Measurements from ENCODE around the gene RNF152.

The RNF152 gene

GRCh38 chr18:61825386-61825785, 67.4 kb downstream of the RNF152 start:
- H3K4me3 ChIP-seq (ENCODE audit: low read depth, low read length), result no peak overlapping the region
- no peak for DNase-seq (ENCODE audit: low read depth)
- TF ChIP-seq CTCF (IDR thresholded peaks at IDR 0.05; ENCODE audit: control insufficient read depth, extremely low read depth, insufficient read depth), result no peak

GRCh38 chr18:61824733-61825363, 68.0 kb downstream of the RNF152 start:
- TF ChIP-seq CTCF (IDR thresholded peaks at IDR 0.05; ENCODE audit: control insufficient read depth, extremely low read depth, insufficient read depth), result no peak
- no peak for DNase-seq (ENCODE audit: low read depth)
- no peak overlapping the region for H3K4me3 ChIP-seq (ENCODE audit: low read depth, low read length)

GRCh38 chr18:61823595-61823994, 69.2 kb downstream of the RNF152 start:
- no peak overlapping the region for H3K4me3 ChIP-seq (ENCODE audit: low read depth, low read length)
- no peak for TF ChIP-seq CTCF (IDR thresholded peaks at IDR 0.05; ENCODE audit: control insufficient read depth, extremely low read depth, insufficient read depth)
- no peak for DNase-seq (ENCODE audit: low read depth)

GRCh38 chr18:61822879-61823278, 69.9 kb downstream of the RNF152 start:
- TF ChIP-seq CTCF (IDR thresholded peaks at IDR 0.05; ENCODE audit: control insufficient read depth, extremely low read depth, insufficient read depth), result no peak
- DNase-seq (ENCODE audit: low read depth), result no peak
- no peak overlapping the region for H3K4me3 ChIP-seq (ENCODE audit: low read depth, low read length)

GRCh38 chr18:61821748-61822147, 71.1 kb downstream of the RNF152 start:
- no peak for DNase-seq (ENCODE audit: low read depth)
- no peak overlapping the region for H3K4me3 ChIP-seq (ENCODE audit: low read depth, low read length)
- TF ChIP-seq CTCF (IDR thresholded peaks at IDR 0.05; ENCODE audit: control insufficient read depth, extremely low read depth, insufficient read depth), result no peak

- TF ChIP-seq CTCF (IDR thresholded peaks at IDR 0.05; ENCODE audit: control insufficient read depth, extremely low read depth, insufficient read depth), result no peak
- H3K4me3 ChIP-seq (ENCODE audit: low read depth, low read length), result no peak overlapping the region
- DNase-seq (ENCODE audit: low read depth), result no peak
Observed at GRCh38 chr18:61820882-61821281, 71.9 kb downstream of the RNF152 start.

GRCh38 chr18:61817086-61817485, 75.7 kb downstream of the RNF152 start:
- H3K4me3 ChIP-seq (ENCODE audit: low read depth, low read length), result no peak overlapping the region
- no peak for TF ChIP-seq CTCF (IDR thresholded peaks at IDR 0.05; ENCODE audit: control insufficient read depth, extremely low read depth, insufficient read depth)
- no peak for DNase-seq (ENCODE audit: low read depth)
